HG03520 (cell line): Measurements from ENCODE around the gene ADK.

Experiments
- ATAC-seq: cut with Tn5 transposase; IDR thresholded peaks from one replicate; pipeline ENCODE4 v1.9.1; 2021; ENCODE audit warnings: mild to moderate bottlenecking, moderate library complexity; ENCODE audit not compliant: unreplicated experiment

The ADK gene

DNA sequence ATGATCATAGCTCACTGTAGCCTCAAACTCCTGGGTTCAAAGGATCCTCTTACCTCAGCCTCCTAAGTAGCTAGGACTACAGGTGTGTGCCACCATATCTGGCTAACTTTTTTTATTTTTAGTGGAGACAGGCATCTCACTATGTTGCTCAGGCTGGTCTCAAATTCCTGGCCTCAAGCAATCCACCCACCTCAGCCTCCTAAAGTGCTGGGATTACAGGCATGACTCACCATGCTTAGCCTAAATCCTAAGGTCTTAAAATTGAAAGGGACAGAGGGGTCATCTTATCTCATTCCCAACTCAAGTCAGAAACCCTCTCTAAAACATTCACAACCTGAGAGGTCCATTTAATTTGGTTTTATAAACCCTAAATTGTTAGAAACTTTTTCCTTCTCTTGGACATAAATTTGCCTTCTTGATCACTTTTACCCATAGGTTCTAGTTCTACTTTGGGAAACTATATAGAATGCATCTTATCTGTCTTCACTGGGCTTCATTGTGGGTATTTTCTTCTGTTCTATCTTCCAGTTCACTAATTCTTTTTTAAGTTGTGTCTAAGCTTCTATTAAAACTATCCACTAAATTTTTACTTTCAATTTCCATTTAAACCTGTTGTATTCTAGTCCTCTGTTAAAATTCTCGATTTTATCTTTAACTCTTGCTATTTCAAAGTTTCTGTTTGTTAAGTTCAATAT is 492.0 kb downstream of the ADK start:
- ATAC-seq = no peak

DNA sequence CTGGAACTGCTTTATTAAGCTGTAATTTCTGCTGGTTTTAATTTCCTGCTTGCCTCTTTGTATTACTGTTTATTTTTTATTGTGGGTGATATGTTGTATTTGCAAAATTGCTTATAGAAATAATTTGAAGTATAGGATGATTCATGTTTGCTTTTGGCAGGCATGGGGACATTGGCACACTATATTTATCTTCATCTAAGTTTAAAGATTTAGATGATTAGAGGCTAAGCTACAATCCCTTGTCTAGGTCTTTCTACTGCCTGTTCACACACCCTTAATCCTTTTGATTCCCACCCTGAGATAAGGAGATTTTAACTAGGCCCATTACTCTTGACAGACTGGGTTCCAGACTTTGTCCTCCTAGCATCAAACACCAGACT is 492.6 kb downstream of the ADK start:
- ATAC-seq = no peak

DNA sequence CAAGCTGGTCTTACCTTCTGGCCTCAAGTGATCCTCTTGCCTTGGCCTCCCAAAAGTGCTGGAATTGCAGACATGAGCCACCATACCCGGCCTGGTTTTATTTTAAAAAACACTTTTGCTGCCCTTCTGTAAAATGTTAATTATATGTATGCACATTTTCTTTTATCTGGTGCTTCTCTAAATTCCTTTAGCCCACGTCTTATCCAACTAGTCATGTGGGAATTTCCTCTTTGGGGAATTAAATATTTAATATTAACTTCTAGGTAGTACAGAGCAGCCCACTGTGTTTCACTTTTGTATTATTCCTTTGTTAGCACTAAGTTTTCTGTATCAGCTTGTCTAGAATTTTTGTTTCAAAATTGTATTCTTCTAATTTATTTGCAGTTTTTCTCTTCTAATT is 493.7 kb downstream of the ADK start:
- no peak for ATAC-seq

DNA sequence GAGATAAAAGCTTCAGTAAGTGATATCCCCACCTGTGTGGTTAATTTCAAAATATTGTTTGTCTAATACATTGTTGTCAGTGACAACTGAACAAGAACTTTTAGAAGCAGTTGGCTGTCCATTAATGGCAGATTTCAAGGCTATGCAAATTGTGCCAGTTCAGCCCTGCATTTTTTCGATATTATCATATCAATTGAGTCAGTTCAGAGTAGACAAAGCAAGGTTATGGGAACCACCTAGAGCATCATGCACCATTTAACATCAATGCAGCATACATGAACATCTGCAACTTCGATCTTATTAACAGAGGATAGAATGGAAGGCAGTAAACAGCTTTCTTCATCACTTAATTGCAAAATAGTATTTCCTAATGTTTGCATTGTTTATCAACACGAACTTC is 494.7 kb downstream of the ADK start:
- ATAC-seq = no peak

DNA sequence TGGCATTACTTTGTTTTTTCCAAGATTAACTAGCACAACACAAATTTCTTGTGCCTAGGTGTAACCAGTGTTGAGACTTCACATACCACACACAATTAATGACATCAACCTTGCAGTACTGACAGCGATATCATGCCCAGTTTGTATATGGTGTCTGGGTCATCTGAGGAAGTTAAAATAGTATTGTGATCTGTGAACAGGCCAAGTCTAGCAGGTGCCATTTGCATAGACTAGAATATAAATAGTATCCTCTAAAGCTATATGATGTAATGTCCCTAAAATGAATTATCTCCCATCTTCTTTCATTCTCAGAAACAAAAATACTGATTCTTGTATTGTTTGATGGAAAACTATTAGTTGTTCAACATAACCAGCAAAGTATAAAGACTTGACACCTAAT is 499.6 kb downstream of the ADK start:
- no peak for ATAC-seq

DNA sequence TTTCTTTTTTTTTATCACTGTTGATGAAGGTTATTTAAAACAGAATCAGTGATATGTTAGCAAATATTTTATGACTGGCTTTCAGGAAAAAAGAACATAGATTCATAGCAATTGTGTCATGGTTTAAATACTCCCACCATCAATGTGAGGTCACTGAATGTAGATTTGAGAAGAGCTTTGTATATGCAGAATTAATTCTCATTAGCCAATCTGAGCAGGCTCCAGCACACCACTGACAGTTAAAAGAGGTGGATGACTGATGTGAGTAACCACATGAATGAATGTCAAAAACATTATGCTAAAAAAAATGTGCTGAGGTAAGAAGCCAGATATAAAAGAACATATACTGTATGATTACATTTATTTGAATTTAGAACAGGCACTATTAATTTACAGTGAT is 500.5 kb downstream of the ADK start:
- ATAC-seq = no peak

DNA sequence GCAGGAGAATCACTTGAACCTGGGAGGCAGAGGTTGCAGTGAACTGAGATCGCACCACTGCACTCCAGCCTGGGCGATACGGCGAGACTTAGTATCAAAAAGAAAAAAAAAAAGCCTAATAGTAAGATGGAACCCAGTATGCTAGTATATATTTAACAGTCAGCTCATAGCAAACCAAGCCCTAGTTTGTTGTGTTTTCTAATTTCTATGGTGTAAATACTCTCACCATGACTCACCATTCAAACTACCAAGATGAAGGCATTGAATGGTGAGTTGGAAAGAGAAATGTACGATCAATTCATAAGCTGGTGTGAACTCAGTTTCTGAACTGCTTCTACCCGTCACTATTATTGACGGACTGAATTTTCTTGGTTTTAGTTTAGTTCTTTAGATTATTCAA is 501.6 kb downstream of the ADK start:
- ATAC-seq = no peak

DNA sequence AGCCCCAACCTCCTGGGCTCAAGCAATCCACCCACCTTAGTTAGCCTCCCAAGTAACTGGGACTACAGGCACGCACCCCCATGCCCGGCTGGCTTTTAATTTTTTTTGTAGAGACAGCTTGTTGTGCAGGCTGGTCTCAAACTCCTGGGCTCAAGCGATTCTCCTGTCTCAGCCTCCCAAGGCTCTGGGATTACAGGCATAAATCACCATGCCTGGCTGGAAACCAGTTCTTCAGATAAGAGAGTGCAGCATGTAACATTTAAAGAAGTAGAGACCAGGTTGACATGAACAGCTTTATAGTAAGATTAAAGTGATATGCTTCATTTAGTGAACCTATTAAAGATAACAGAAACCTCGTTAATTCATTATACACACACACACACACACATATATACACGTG is 507.5 kb downstream of the ADK start:
- ATAC-seq = no peak

DNA sequence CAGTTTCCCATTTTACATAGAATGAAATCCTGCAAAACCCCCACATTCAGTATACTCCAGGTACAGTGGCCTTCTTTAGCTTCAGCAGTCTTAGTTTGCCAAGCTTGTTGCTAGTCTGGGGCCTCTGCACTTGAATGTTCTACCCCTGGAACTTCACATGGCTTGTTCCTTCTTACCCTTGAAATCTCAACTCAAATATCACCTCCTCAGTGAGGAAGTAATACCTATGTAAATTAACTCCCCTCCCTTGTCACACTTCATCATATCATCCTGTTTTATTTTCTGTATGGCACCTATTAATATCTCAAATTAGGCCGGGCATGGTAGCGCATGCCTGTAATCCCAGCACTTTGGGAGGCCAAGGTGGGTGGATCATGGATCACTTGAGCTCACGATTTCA is 511.6 kb downstream of the ADK start:
- ATAC-seq = no peak

DNA sequence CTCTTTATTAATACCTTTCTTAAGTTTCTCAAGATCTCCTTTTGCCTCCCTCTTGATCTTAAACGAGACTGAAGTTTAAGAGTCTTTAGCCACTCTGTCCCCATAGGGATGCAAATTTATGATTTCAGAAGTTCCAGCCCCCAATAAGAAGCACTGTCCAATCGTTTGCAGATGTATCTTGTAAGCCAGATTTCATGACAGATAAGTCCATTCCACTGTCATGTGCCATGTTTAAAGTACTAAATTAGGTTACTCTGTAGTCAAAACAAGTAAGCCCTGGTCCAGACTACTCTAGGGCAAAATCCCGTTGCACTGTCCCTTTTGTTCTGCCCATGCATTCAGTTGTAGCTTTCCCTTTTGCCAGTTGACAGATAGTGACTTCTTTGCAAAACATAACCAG is 518.2 kb downstream of the ADK start:
- no peak for ATAC-seq

DNA sequence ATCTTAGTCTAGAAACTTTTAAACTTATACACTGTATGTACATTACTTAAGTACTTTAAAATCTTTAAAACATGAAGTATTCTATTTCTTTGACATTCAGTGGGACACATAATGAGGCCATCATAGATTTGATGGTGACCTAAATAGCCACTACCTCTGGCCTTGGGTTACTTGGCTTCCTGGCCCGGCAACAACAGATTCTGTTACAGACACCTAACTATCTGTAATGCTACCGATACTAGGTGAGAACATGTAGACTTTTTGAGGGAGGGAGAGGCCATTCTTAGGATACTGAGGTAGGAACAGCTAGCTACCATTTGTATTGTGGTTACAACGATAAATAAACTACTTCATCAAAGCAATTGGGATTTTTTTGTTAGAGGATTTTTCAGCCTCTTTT is 520.7 kb downstream of the ADK start:
- no peak for ATAC-seq

DNA sequence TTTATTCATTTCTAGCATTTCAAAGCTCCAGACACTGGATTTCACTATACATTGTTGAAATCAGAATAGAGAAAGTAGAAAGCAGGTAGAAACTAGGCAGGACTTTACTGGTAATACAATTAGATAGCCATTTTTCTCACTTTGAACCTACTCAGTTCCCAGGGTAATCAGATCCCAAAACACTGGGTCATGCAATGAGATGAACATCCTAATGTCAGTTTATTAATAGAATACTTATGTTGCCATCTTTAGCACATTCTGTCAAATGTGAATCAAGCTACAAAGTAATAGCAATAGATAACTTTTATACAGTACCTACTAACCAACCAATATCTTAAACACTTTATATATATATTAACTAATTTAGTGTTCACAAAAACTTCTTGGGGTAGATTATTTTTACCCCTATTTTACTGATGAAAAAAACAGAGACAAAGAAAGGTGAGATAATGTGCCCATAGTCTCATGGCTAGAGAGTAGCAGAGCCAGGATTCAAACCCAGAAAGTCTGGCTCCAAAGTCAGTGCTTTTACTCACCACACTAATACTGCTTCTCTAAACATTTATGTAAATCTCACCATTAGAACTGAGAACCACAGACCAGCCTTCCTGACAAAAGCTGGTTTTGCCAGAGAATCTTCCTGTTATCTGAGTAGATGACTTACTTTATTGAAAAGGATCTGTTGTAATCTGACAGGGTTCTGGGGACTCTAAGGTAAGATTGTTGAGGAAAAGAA is 521.6 kb downstream of the ADK start:
- no peak for ATAC-seq

DNA sequence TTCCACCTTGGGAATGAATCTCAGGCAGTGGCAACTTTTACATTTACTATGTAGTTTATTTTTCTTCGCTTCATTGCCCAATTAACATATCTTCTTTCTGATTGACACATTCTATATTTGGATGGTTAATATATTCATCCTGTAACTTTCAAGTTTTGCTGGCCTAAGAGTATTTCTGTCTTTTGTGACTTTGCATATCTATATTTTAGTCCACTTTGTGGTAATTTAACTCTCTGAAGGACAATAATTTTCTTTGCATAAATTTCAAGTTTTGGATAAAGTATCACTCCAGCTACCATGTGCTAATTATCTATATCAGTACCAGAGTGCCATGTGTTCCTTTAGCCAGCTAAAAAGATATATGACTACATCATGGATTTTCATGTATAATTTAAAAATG is 523.9 kb downstream of the ADK start:
- no peak for ATAC-seq

DNA sequence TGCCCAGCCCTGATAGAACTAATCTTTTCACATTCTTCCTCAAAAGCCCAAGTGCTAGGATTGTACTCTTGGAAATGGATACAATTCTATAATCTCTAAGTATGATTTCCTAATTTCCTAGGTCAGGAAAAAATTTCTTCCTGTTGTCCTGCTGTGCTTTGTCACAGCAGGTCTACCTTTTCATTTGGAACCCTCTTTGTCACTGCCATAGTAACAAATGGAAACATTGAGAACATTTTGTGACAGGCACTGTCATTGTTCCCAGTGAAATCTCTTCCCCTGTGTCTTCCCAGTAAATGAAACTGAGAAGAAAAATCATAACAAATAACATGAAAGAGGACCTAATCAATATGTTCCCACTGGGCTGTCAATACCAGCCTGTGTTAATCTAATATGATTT is 524.5 kb downstream of the ADK start:
- no peak for ATAC-seq

DNA sequence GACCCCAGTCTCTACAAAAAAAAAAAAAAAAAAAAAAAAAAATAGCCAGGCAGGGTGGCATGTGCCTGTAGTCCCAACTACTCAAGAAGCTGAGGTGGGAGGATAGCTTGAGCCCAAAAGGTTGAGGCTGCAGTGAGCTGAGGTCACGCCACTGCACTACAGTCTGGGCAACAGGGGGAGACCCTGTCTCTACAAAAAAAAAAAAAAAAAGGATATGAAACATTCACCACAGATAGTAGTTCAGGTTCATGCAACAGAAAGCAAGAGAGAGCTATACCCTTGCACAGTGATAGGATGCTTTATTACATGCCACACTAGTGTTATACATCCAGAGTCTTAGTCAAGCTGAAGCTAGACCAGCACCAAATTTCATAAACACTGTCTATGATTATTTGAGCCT is 526.9 kb downstream of the ADK start:
- ATAC-seq = peak; percentile 76

DNA sequence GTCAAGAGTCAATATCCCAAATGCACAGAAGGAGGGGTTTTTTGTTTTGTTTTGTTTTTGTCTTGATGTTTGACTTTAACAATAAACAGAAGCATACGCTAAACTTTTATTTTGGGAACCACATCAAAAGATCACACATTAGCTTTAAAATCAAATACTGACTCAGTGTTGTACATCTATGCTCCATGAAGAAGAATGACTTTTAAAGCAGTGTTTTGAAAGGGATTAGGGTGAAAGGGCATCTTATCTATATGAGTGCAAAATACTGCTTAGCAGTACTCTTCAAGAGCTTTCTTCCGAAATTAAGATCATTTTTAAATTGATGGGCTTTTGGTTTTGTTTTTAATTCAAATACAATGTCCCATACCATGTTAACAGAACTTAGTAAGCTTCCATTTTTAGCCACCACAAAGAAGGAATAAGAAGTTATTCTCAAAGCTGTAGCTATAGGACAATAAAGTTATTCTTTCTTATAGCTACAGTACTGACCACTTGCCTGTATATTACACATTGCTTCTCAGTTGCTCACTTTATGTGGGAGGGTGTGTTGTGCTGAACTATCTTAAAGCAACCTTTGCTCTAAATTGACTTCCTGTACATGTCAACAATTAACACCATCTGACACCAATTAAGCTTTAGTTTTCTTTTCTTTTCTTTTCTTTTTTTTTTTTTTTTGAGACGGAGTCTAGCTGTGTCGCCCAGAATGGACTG is 531.1 kb downstream of the ADK start:
- no peak for ATAC-seq

DNA sequence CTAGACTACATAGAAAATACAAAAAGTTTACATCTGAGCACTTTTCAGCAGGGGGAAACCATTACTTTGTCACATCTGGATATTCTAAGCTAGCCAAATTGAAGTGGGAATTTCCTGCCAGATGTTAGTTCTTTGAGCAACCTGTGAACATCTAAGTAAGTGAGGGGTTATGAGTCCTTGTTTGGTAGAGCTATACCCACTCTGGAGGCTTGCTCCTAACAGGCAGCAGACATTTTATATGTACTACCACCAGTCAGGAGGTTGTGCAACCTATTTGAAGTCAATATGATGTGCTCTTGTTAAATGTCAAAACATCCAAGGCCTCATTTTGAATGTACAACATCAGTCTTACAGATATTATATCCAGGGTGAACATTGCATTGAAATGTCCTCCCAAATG is 532.0 kb downstream of the ADK start:
- ATAC-seq = no peak

DNA sequence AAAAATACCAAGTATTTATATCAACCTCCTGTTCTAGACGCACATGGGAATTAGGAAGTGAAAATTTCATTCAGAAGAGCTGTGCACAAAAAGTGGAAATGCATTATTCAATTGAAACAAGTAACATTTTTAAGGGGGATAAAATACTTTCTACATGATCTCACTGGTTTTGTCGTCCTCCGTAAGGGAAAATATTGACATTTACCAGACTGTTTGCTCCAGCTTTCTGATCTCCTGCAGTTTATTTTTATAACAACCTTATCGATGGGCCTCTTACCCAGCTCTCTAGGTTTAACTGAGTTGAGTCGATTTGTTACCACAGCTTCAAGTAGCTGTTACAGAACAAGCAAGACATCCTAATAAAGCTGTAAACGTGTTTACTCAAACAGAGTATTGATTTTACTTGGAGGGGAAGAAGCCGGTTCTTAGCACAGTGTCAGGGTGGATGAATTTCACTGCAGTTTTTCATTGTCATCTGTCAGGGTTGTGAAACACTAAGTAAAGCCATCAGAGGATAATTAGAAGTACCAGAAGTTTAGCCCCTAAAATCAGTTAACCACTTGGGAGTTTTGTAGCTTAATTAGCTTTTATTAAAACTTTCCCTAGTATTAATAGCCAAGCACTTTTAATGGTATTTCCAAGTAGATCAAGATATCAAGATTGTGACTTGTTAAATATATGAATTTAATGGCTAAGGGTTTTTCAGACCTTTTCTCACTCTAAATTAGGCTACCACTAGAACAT is 532.8 kb downstream of the ADK start:
- ATAC-seq = no peak

DNA sequence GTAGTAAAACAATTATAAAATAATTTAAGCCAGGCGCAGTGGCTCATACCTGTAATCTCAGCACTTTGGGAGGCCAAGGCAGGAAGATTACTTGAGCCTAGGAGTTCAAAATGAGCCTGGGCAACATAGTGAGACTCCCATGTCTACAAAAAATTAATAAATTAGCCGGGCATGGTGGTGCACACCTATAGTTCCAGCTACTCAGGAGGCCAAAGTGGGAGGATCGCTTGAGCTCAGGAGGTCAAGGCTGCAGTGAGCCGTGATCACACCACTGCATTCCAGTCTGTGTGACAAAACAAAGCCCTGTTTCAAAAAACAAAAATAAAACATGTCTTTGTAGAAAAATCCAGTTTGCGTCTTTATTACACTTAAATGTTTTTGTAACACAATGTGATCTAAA is 533.4 kb downstream of the ADK start:
- no peak for ATAC-seq

DNA sequence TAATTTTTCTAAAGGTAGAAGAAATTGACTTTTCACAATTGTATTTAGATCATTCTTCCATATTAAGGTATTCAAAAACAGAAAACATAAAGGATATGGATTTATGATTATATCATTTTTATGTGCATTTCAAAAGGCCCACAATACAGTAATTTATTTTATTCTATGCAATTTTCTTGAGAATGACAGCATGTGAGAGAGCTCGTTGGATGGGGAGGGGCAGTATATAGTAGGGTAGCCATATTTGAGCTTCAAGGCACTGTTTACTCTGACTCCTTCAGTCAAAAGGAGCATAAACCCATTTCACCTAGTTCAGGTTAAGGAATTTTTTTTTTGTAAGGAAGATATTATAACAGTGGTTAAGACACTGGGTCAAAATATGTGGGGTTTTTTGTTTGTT is 534.5 kb downstream of the ADK start:
- ATAC-seq = no peak

DNA sequence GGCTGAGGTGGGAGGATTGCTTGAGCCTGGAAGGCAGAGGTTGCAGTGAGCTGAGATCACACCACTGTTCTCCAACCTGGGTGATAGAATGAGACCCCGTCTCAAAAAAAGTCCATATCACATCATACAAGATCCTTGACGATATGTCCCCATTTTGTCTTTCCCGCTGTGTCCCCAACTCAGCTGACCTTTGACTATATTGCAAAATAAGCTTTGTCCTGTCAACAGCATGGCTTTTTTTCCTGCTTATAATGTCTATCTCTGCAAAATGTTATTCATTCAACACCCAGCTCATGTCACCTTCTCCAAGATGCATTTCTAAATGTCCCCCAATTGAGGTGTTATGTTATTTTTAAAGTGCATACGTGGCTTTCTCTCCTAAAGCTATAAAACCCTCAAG is 539.4 kb downstream of the ADK start:
- no peak for ATAC-seq

DNA sequence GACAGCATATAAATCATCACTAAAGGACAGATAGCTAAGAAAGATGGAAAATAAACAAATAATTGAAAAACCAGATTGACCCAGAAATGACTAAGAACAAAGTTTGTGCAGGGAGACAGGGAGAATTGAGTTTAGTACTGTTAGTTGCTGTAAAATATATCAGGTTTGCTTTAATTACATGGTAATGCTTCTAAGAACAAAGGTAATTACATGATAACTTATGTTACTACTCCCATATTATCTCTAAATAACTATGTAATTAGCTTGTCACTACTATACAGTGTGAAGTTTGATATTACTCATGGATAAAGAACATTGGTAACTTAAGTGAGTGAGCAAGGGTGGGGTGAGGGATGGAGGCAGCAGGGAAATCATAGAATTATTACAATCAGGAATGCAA is 540.1 kb downstream of the ADK start:
- ATAC-seq = no peak
